A549 (cell line): Measurements from ENCODE around the gene BICD2. TPM values are rescaled to one million over a fixed set of nuclear protein-coding genes. Genes with fewer than 3 reads are reported as not detected.

Experiments
- ATAC-seq, 2 experiments: fragments of 200-7000 bp in 1 of 2; fragments of >200 bp in 1 of 2; cut with Nextera tagmentation in 1 of 2; cut with Tn5 transposase in 1 of 2; 3 replicates each; pipeline versions ENCODE4 v1.8.0 to v1.9.1; 2018 to 2020; ENCODE audit warnings: mild to moderate bottlenecking in 1 of 2, moderate library complexity in 1 of 2
- CTCF ChIA-PET: fragments of 300-600 bp; sonication (Branson Sonifier 250); formaldehyde crosslinking; extraction: SDS; loops from one replicate; lab custom pipeline; 2021; ENCODE audit warnings: antibody characterized with exemption, inconsistent platforms; lab: Yijun Ruan, JAX
- POLR2A ChIA-PET: fragments of 350-600 bp; formaldehyde crosslinking; extraction: SDS; loops from one replicate; lab custom pipeline; 2021; ENCODE audit warnings: antibody characterized with exemption, inconsistent platforms; lab: Yijun Ruan, JAX
- DNase-seq, 2 experiments: peaks; one replicate each; pipeline versions ENCODE4 v3.0.0 to v3.0.0-alpha.2; 2011 to 2016; ENCODE audit warnings: low read depth in 1 of 2, low spot score in 1 of 2
- FAIRE-seq: peaks from 2 replicates; lab custom pipeline; 2011; peaks lifted over from hg19 to GRCh38; lab: Jason Lieb, UNC
- H3K27ac ChIP-seq, 2 experiments: fragments of >200 bp; sonication (Bioruptor Twin); formaldehyde crosslinking; 3 replicates each; pipeline ENCODE4 v1.5.1; 2016 to 2017
- H3K4me1 ChIP-seq: fragments of >200 bp; sonication (Bioruptor Twin); formaldehyde crosslinking; 3 replicates; pipeline ENCODE4 v1.6.1; 2016
- H3K4me2 ChIP-seq: fragments of >200 bp; sonication (Bioruptor Twin); formaldehyde crosslinking; 3 replicates; pipeline ENCODE4 v1.6.1; 2016
- H3K4me3 ChIP-seq: fragments of >200 bp; sonication (Bioruptor Twin); formaldehyde crosslinking; 3 replicates; pipeline ENCODE4 v1.5.1; 2016
- H3K9me3 ChIP-seq: fragments of >200 bp; sonication (Bioruptor Twin); formaldehyde crosslinking; 3 replicates; pipeline ENCODE4 v1.6.1; 2016
- ATOH8 ChIP-seq: fragments of 250-450 bp; sonication (Bioruptor Pico); IDR thresholded peaks from 2 replicates; pipeline ENCODE4 v1.5.0; 2020; ENCODE audit warnings: low read depth, mild to moderate bottlenecking, moderate library complexity
- BHLHE40 ChIP-seq: IDR thresholded peaks from 2 replicates; pipeline ENCODE4 v1.6.1; 2012; ENCODE audit warnings: low read depth, low read length, inconsistent platforms
- CBX8 ChIP-seq: fragments of 200-600 bp; sonication (generic); IDR thresholded peaks from 2 replicates; pipeline ENCODE4 v1.6.1; 2016
- FOSL2 ChIP-seq, 2 experiments: fragments of 450-650 bp in 1 of 2; fragments of >200 bp in 1 of 2; sonication (Bioruptor Twin) in 1 of 2; formaldehyde crosslinking; IDR thresholded peaks; 2 replicates each; pipeline versions ENCODE4 v1.5.0 to v1.6.1; 2016 to 2020; ENCODE audit warnings: mild to moderate bottlenecking in 1 of 2, moderate library complexity in 1 of 2
- HEYL ChIP-seq: fragments of 250-450 bp; sonication (Bioruptor Pico); IDR thresholded peaks from 2 replicates; pipeline ENCODE4 v1.8.0; 2021; ENCODE audit warnings: mild to moderate bottlenecking, moderate library complexity
- JUN ChIP-seq, 2 experiments: fragments of >200 bp; sonication (Bioruptor Twin); formaldehyde crosslinking; IDR thresholded peaks; 2 replicates in 1 of 2; 3 replicates in 1 of 2; pipeline ENCODE4 v1.6.1; 2016 to 2017
- KDM1A ChIP-seq: fragments of 200-600 bp; sonication (generic); IDR thresholded peaks from 2 replicates; pipeline ENCODE4 v1.6.1; 2016; ENCODE audit warnings: low read depth, mild to moderate bottlenecking
- MAX ChIP-seq: IDR thresholded peaks from 2 replicates; pipeline ENCODE4 v1.6.1; 2012
- MYC ChIP-seq: IDR thresholded peaks from 2 replicates; pipeline ENCODE4 v1.6.1; 2012; ENCODE audit warnings: mild to moderate bottlenecking, inconsistent platforms, low read length, improper control_type of control experiment, borderline replicate concordance
- NPAS2 ChIP-seq: fragments of 250-450 bp; sonication (Bioruptor Pico); IDR thresholded peaks from 2 replicates; pipeline ENCODE4 v1.8.0; 2022; ENCODE audit warnings: mild to moderate bottlenecking, moderate library complexity, borderline replicate concordance
- PBX3 ChIP-seq: IDR thresholded peaks from 2 replicates; pipeline ENCODE4 v1.6.1; 2012
- PHF8 ChIP-seq: fragments of 200-600 bp; sonication (generic); IDR thresholded peaks from 2 replicates; pipeline ENCODE4 v1.6.1; 2016; ENCODE audit warnings: low read depth, mild to moderate bottlenecking, antibody characterized with exemption, moderate library complexity, borderline replicate concordance
- POLR2A ChIP-seq: IDR thresholded peaks from 2 replicates; pipeline ENCODE4 v1.6.1; 2012; ENCODE audit warnings: mild to moderate bottlenecking, low read length
- RCOR1 ChIP-seq: fragments of 150-350 bp; IDR thresholded peaks from 2 replicates; pipeline ENCODE4 v1.6.1; 2014; ENCODE audit warnings: antibody characterized with exemption, low read length, low read depth
- RNF2 ChIP-seq: fragments of 200-600 bp; sonication (generic); IDR thresholded peaks from 2 replicates; pipeline ENCODE4 v1.6.1; 2016; ENCODE audit warnings: low read depth, mild to moderate bottlenecking, antibody characterized with exemption, moderate library complexity, borderline replicate concordance
- TFCP2L1 ChIP-seq: fragments of 250-450 bp; sonication (Bioruptor Pico); IDR thresholded peaks from 2 replicates; pipeline ENCODE4 v1.5.0; 2021; ENCODE audit warnings: mild to moderate bottlenecking
- USF2 ChIP-seq: fragments of 450-650 bp; IDR thresholded peaks from 2 replicates; pipeline ENCODE4 v1.6.1; 2014; ENCODE audit warnings: antibody characterized with exemption
- WGBS: methylation state at CpG from one replicate; pipeline ENCODE4 v1.1.6; 2017; ENCODE audit errors: missing lambda C conversion rate; 5-methylcytosine and 5-hydroxymethylcytosine counted together
- polyA plus RNA-seq, 4 experiments: library from polyadenylated mRNA; depleted of rRNA in 3 of 4; stranded (reverse); fragments of >200 nt; fragmentation: RNase III in 1 of 4; extraction: RNeasy Plus Mini Kit Qiagen cat#74134 plus additional on column Dnase treatment in 1 of 4; gene quantifications; 2 replicates in 3 of 4; 3 replicates in 1 of 4; pipeline ENCODE4 v1.2.3, GENCODE V29; 2011 to 2017
- TF ChIP-seq, protein P1 (sequence below): fragments of >200 bp; sonication (Bioruptor Twin); formaldehyde crosslinking; IDR thresholded peaks from 3 replicates; pipeline ENCODE4 v1.6.1; 2016
- TF ChIP-seq, protein P2 (sequence below): fragments of 250-450 bp; sonication (Bioruptor Pico); IDR thresholded peaks from 2 replicates; pipeline ENCODE4 v1.5.0; 2021; ENCODE audit warnings: mild to moderate bottlenecking, moderate library complexity, borderline replicate concordance
- TF ChIP-seq, protein P3 (sequence below): fragments of >200 bp; sonication (Bioruptor Twin); formaldehyde crosslinking; IDR thresholded peaks from 2 replicates; pipeline ENCODE4 v1.6.1; 2016
- TF ChIP-seq, protein P4 (sequence below): IDR thresholded peaks from 2 replicates; pipeline ENCODE4 v1.6.1; 2012; ENCODE audit warnings: low read depth, borderline replicate concordance

Gene BICD2
- polyA plus RNA-seq, 2 of the 4 experiments (the other 2 are of a cell fraction): 10.2 to 26.1 TPM

GRCh38 chr9:92737216-92737606 lies 27.4 kb downstream of the BICD2 start:
- Histone ChIP-seq H3K27ac (no peak overlapping the region), H3K4me3 (no peak overlapping the region), H3K9me3 (no peaks in the 10 kb centered on the region), H3K4me2 (no peak overlapping the region), H3K4me1 (no peaks in the 10 kb centered on the region)
- WGBS: 77% methylated on average over 6 of the region's 6 CpGs
- no peak for TF ChIP-seq CBX8
- TF ChIP-seq FOSL2 (IDR thresholded peaks at IDR 0.05): no peak
- no peak for TF ChIP-seq FOSL2 (CRISPR knock-in tag; IDR thresholded peaks at IDR 0.05)
- TF ChIP-seq POLR2A: no peak
- no peak for TF ChIP-seq PHF8
- FAIRE-seq (no peak), ATAC-seq (no peak), DNase-seq (no peak)
- CTCF ChIA-PET: interaction anchor here (0.7 to 1.6 kb wide), 4 partner anchors 21 to 54 kb away, joined by 3 to 5 read pairs (median 4); partner anchors contain the start of gene BICD2
- POLR2A ChIA-PET: no interaction called here

DNA sequence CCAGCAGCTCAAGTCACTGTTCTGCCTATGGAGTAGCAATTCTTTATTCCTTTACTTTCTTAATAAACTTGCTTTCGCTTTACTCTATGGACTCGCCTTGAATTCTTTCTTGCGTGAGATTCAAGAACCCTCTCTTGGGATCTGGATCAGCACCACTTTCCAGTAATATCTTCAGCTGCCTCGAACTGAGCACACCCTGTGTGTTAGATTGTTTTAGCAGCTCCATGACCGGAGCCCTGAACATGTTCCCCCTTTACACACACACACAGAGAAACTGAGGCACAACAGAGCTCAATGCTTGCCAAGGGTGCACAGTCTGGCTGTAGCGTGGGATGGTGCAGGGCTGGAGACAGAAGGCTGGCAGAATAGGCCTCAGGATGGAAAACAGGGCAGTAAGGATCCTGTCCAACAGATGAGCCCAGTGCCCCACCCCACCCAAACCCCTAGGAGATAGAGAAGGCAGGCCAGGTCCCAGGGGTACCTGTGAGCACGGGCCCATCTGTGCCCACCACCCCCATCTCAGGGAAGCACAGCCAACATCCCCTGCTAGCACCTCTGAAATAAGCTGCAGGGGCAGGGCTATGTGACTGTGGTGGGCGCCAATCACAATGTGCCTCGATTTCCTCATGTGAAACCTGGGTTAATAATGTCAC lies 27.9 kb downstream of the BICD2 start:
- no peak for ATAC-seq
- Histone ChIP-seq H3K27ac (no peak overlapping the region), H3K4me3 (no peak overlapping the region), H3K9me3 (no peaks in the 10 kb centered on the region), H3K4me2 (no peak overlapping the region), H3K4me1 (no peaks in the 10 kb centered on the region)
- DNase-seq: no peak
- 91% methylated on average over 8 of the region's 9 CpGs for WGBS
- ChIA-PET POLR2A (no interaction called here), CTCF (interaction anchor here (0.7 to 1.6 kb wide), 5 partner anchors 20 to 54 kb away, joined by 3 to 5 read pairs (median 4); partner anchors contain the start of gene BICD2)
- TF ChIP-seq NPAS2 (CRISPR knock-in tag): no peak
- TF ChIP-seq, protein P1, sequence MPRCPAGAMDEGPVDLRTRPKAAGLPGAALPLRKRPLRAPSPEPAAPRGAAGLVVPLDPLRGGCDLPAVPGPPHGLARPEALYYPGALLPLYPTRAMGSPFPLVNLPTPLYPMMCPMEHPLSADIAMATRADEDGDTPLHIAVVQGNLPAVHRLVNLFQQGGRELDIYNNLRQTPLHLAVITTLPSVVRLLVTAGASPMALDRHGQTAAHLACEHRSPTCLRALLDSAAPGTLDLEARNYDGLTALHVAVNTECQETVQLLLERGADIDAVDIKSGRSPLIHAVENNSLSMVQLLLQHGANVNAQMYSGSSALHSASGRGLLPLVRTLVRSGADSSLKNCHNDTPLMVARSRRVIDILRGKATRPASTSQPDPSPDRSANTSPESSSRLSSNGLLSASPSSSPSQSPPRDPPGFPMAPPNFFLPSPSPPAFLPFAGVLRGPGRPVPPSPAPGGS: no peak
- no peak for TF ChIP-seq ATOH8
- TF ChIP-seq PBX3: no peak
- TF ChIP-seq JUN (IDR thresholded peaks at IDR 0.05): no peak
- no peak for TF ChIP-seq RNF2
- TF ChIP-seq, protein P2, sequence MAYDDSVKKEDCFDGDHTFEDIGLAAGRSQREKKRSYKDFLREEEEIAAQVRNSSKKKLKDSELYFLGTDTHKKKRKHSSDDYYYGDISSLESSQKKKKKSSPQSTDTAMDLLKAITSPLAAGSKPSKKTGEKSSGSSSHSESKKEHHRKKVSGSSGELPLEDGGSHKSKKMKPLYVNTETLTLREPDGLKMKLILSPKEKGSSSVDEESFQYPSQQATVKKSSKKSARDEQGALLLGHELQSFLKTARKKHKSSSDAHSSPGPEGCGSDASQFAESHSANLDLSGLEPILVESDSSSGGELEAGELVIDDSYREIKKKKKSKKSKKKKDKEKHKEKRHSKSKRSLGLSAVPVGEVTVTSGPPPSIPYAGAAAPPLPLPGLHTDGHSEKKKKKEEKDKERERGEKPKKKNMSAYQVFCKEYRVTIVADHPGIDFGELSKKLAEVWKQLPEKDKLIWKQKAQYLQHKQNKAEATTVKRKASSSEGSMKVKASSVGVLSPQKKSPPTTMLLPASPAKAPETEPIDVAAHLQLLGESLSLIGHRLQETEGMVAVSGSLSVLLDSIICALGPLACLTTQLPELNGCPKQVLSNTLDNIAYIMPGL (CRISPR knock-in tag): no peak
- TF ChIP-seq RCOR1: no peak
- no peak for TF ChIP-seq HEYL
- TF ChIP-seq KDM1A: no peak
- no peak for TF ChIP-seq BHLHE40
- no peak for TF ChIP-seq USF2
- no peak for TF ChIP-seq TFCP2L1 (CRISPR knock-in tag)
- TF ChIP-seq, protein P3, sequence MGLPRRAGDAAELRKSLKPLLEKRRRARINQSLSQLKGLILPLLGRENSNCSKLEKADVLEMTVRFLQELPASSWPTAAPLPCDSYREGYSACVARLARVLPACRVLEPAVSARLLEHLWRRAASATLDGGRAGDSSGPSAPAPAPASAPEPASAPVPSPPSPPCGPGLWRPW: no peak
- no peak for TF ChIP-seq MYC
- no peak for TF ChIP-seq PHF8
- TF ChIP-seq, protein P4, sequence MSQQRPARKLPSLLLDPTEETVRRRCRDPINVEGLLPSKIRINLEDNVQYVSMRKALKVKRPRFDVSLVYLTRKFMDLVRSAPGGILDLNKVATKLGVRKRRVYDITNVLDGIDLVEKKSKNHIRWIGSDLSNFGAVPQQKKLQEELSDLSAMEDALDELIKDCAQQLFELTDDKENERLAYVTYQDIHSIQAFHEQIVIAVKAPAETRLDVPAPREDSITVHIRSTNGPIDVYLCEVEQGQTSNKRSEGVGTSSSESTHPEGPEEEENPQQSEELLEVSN: no peak
- no peak for TF ChIP-seq MAX
- no peak for FAIRE-seq
